ENCODE results near the gene GSTA3.

- TF ChIP-seq CTCF (IDR thresholded peaks at IDR 0.05) (no peak), EZH2phosphoT487 (IDR thresholded peaks at IDR 0.05) (no peak), EZH2 (IDR thresholded peaks at IDR 0.05) (no peak)
These were observed 31.7 kb downstream of the GSTA3 start for GRCh38 chr6:52877786-52878185.

Measured in neural progenitor cell (in vitro differentiated cells).